GM12801 (cell line): ENCODE results near the gene LMNTD1.

Experiments used
- TF ChIP-seq, protein P1 (sequence below): IDR thresholded peaks from one replicate; pipeline ENCODE4 v1.5.1; 2011; ENCODE audit warnings: control low read depth; ENCODE audit not compliant: insufficient read length; ENCODE audit errors: extremely low read depth

The LMNTD1 gene

DNA sequence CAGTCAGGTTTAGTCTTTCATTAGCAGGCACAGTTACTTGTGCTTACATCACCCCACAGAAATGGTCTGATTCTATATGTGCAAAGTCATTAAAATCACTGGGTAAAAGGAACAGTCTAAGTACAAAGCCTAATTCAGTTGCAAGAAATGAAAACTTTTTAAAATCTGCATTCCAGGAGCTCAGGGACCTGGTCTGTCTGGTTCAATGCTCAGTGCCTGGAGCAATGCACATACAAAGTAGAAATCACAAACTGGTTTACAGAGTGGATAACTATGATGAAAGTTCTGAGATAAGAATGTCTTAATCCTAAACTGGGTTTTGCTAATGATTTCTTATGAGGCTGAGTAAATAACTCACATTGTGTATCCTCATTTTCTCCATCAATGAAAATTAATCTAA lies 28.7 kb downstream of the LMNTD1 start:
- TF ChIP-seq, protein P1, sequence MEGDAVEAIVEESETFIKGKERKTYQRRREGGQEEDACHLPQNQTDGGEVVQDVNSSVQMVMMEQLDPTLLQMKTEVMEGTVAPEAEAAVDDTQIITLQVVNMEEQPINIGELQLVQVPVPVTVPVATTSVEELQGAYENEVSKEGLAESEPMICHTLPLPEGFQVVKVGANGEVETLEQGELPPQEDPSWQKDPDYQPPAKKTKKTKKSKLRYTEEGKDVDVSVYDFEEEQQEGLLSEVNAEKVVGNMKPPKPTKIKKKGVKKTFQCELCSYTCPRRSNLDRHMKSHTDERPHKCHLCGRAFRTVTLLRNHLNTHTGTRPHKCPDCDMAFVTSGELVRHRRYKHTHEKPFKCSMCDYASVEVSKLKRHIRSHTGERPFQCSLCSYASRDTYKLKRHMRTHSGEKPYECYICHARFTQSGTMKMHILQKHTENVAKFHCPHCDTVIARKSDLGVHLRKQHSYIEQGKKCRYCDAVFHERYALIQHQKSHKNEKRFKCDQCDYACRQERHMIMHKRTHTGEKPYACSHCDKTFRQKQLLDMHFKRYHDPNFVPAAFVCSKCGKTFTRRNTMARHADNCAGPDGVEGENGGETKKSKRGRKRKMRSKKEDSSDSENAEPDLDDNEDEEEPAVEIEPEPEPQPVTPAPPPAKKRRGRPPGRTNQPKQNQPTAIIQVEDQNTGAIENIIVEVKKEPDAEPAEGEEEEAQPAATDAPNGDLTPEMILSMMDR: no peak

DNA sequence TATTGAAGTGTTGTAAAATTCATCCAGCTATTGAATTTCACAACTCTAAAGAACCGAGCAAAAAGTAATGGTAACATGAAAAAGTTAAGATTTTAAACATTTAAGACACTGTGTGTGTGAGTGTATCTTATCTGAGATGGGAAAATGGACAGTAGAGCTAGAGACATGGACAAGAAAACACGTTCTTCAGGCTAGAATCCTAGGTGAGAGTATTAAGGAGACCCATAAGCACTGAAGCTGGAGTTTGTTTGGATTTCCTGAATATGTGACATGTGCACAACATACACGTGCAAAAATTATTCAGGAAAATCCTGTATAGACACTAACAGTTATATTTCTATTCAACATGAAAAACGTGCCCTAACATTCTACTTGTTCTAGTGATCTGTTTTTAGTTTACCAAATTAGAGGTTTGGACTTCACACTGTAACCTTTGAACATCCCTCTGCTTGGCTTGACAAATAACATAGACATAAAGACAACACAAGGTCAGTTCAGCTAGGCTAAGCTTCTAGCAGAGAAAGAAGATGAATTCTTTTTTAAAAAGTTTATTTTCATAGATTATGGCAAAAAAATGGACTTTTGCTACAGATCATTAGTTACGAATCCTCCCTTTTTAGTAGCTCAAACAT lies 31.3 kb downstream of the LMNTD1 start:
- TF ChIP-seq, protein P1: no peak

DNA sequence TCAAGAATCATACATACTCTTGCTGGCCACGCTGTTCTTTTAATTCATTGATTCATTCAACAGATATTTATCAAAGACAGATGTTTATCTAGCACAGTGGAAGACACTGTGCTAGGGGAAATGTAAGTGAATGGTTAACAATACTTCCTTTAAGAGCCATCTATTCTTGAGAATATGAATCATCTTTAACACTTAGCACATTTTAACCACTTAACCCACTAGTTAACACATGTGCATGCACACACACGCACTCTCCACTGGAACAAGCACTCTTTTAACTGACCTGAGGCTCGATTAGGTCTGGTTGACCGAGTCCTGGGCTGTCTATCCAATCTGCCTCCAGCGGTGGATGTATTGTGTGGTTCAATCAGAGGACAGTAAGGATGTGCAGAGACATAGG lies 34.6 kb downstream of the LMNTD1 start:
- TF ChIP-seq, protein P1: no peak

DNA sequence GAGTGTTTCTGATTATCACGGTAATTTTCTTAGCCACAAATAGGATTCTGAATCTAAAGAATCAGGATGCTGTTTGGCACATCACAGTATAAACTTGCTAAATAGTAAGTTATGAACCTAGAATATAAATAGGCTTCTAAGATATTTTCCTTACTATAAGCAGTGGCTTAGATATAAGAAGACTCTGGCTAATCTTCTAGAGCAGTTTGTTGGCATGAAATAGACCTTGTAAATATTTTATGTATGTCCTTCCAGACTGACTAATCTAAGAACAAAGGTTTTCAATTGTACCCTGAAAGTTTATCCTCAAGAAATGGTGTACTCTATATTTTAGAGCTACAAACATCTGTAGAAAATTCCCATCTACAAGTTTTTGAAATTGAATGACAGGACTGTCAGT lies 48.3 kb downstream of the LMNTD1 start:
- TF ChIP-seq, protein P1: no peak

DNA sequence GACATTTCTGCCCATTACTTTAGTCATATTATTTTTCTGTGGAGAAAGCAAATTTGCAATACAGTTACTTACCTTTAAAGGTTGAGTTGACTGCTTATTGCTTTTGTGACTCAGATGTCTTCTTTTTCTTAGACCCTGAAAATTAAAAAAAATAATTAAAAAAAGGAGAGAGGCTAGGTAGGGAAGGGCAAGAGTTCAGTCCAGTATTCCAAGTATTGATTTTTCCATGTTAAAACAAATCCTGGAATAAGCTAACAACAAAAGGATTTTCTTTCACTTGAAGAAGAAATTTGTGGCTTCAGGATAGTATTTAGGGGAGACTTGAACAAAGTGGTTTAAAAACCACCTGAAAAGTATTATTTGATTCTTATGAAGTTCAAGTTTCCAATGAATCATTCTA lies 49.4 kb downstream of the LMNTD1 start:
- TF ChIP-seq, protein P1: no peak

DNA sequence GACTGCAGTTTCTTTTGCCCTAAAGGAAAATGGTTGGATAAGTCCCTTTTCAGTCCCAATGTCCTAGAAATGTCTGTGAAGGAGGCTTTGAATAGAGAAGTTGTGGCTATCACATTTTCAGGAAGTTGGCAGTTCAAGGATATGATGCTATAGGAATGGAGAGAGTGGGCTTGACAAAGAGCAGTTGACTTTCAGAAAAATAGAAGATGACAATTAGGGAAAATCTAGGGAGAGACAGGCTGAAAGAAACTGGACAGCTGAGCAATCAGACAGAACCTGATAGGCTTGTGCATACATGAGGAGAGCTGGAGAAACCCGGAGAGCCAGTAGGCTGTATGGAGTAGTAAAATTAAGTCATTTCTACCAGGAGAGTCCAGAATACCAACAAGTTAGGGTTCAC lies 50.5 kb downstream of the LMNTD1 start:
- TF ChIP-seq, protein P1: no peak

DNA sequence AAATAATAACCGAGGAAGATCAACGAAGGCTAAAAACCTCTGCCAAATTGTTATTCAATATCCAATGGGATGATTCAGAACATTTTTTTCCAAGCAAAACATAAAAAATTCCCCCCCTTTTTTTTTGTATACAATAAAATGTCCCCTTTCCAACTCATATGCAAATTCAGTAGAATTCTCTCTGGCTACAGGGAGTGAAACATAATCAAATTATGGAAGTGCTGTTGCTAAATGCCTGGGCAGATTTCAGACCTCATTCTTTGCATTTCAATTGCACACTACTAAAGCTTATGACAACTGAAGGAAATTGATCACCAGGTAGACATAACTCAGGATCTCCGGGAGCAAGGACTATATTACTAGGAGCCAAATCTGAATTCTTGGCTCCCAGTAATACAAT lies 51.0 kb downstream of the LMNTD1 start:
- TF ChIP-seq, protein P1: no peak
